ENCODE results near the gene ABI2. TPM values are rescaled to one million over a fixed set of nuclear protein-coding genes. Genes with fewer than 3 reads are reported as not detected.

Gene ABI2
- total and polyA plus RNA-seq, 2 of the 4 experiments (the other 2 are of a cell fraction), result 35.7 to 54.0 TPM

GRCh38 chr2:203359450-203359849, 31.3 kb downstream of the ABI2 start:
- Histone ChIP-seq H3K9me3 (ENCODE audit: control insufficient read depth, insufficient read depth, low read length) (no peaks in the 10 kb centered on the region), H2BK15ac (ENCODE audit: low read depth, low read length) (no peak overlapping the region), H3K4me3 (ENCODE audit: insufficient read depth, low read depth, low read length) (no peak overlapping the region), H2AK9ac (replicated peaks; ENCODE audit: low read depth, low read length, poor library complexity) (no peak overlapping the region), H3K9me1 (ENCODE audit: insufficient read depth, low read length) (0 out of 2 replicates have a peak, but pooled peaks cover 2% of the 10 kb centered on the region), H3K27me3 (ENCODE audit: control insufficient read depth, insufficient read depth, low read length) (no peaks in the 10 kb centered on the region), H4K91ac (ENCODE audit: insufficient read depth, low read depth, low read length) (no peak overlapping the region), H3K27ac (ENCODE audit: insufficient read depth, low read length) (no peak overlapping the region), H3K9ac (ENCODE audit: low read depth, low read length) (no peak overlapping the region), H4K8ac (ENCODE audit: low read depth in 2 of 2, low read length in 2 of 2) (no peak overlapping the region), H3K4me1 (ENCODE audit: control insufficient read depth, insufficient read depth, low read length) (no peaks in the 10 kb centered on the region), H2AK5ac (ENCODE audit: low read depth, low read length) (no peak overlapping the region), H3K14ac (replicated peaks; ENCODE audit: low read depth, low read length) (no peak overlapping the region), H4K20me1 (ENCODE audit: insufficient read depth, low read length) (peaks cover 3% of the 10 kb centered on the region; the same call in 1 of the 2 replicates), H2BK5ac (ENCODE audit: low read depth, low read length, poor library complexity, severe bottlenecking) (no peak overlapping the region), H2BK20ac (ENCODE audit: low read depth, low read length) (no peak overlapping the region), H3K4ac (ENCODE audit: low read depth, low read length) (no peak overlapping the region), H2BK120ac (ENCODE audit: low read depth, low read length) (no peak overlapping the region), H3K4me2 (ENCODE audit: low read depth, low read length) (no peak overlapping the region), H3K18ac (ENCODE audit: low read depth, low read length) (no peak overlapping the region), H2AFZ (replicated peaks; ENCODE audit: low read length, poor library complexity) (no peak overlapping the region), H3K36me3 (ENCODE audit: control insufficient read depth, insufficient read depth, low read length) (peaks cover 4% of the 10 kb centered on the region; the same call in 1 of the 2 replicates), H3K79me1 (ENCODE audit: low read depth in 1 of 2, low read length in 2 of 2) (peaks cover 38 to 59% of the 10 kb centered on the region in 2 experiments), H3K23ac (ENCODE audit: low read depth, low read length) (no peak overlapping the region), H3K56ac (ENCODE audit: extremely low read depth, insufficient read depth, low read length) (no peak overlapping the region), H4K5ac (ENCODE audit: low read depth, low read length) (no peak overlapping the region)
- no TSS peak for BruUV-seq (replicated peaks)
- intact Hi-C loops (cut with micrococcal nuclease) (no loop called here), in situ Hi-C loops (cut with MboI; ENCODE audit: low sequenced_read_pairs) (no loop called here), dilution Hi-C loops (cut with HindIII; ENCODE audit: low sequenced_read_pairs, unreplicated experiment) (no loop called here)
- WGBS, 2 experiments (ENCODE audit: extremely low coverage in 2 of 2, insufficient read length in 1 of 2), result no CpG with 5 or more reads among the region's 1 CpG
- no peak for TF ChIP-seq MXI1 (IDR thresholded peaks at IDR 0.05; ENCODE audit: borderline replicate concordance, low read depth, low read length)
- TF ChIP-seq SMC3 (IDR thresholded peaks at IDR 0.05; ENCODE audit: low read depth, low read length), result no peak
- TF ChIP-seq NFE2L2 (IDR thresholded peaks at IDR 0.05; ENCODE audit: low read depth, low read length), result no peak
- TF ChIP-seq MAFK (IDR thresholded peaks at IDR 0.05; ENCODE audit: low read depth, low read length), result no peak
- no peak for TF ChIP-seq USF2 (IDR thresholded peaks at IDR 0.05; ENCODE audit: low read depth, low read length)
- no peak for TF ChIP-seq MAZ (IDR thresholded peaks at IDR 0.05; ENCODE audit: borderline replicate concordance, low read depth, low read length)
- no peak for TF ChIP-seq BHLHE40 (IDR thresholded peaks at IDR 0.05; ENCODE audit: low read depth, low read length)
- no peak for TF ChIP-seq FOS (IDR thresholded peaks at IDR 0.05; ENCODE audit: low read depth, low read length)
- no peak for TF ChIP-seq RAD21 (IDR thresholded peaks at IDR 0.05; ENCODE audit: low read length)
- no peak for TF ChIP-seq RFX5 (IDR thresholded peaks at IDR 0.05; ENCODE audit: low read depth, low read length)
- no peak for TF ChIP-seq POLR2A (IDR thresholded peaks at IDR 0.05; ENCODE audit: low read depth, low read length)
- TF ChIP-seq CHD1 (IDR thresholded peaks at IDR 0.05; ENCODE audit: low read depth, low read length), result no peak
- TF ChIP-seq CTCF (conservative IDR thresholded peaks at IDR 0.05; ENCODE audit: low read depth, low read length), result no peak
- TF ChIP-seq CEBPB (IDR thresholded peaks at IDR 0.05; ENCODE audit: low read depth, low read length), result no peak
- TF ChIP-seq ELK1 (IDR thresholded peaks at IDR 0.05; ENCODE audit: borderline replicate concordance, low read depth, low read length), result no peak
- TF ChIP-seq RCOR1 (IDR thresholded peaks at IDR 0.05; ENCODE audit: insufficient replicate concordance, low read length), result no peak
- ChIA-PET CTCF (interaction anchor here (0.5 kb wide), 1 partner anchor 30 kb away, joined by 6 read pairs; no protein-coding TSS in a partner anchor), POLR2A (ENCODE audit: unreplicated experiment) (no interaction called here)
- ATAC-seq (ENCODE audit: low read depth) (no peak), DNase-seq (no peak)
